GM18861 (cell line): ENCODE data around the gene TPM2.
A peak's percentile ranks its signal among the peaks of the same experiment; 100 is the strongest.

Experiments used
- ATAC-seq: cut with Tn5 transposase; IDR thresholded peaks from one replicate; pipeline ENCODE4 v1.9.1; 2021; ENCODE audit not compliant: unreplicated experiment

Gene TPM2

GRCh38 chr9:35689542-35690293 is at the start of gene TPM2:
TPM2 (minus strand) TSS chr9:35689925; CDS start chr9:35689817, 108 bp downstream.
- no peak for ATAC-seq

GRCh38 chr9:35738924-35739323 is 49.2 kb upstream of the TPM2 start:
- no peak for ATAC-seq

- no peak for ATAC-seq
These were observed 48.5 kb upstream of the TPM2 start for GRCh38 chr9:35738186-35738585.

GRCh38 chr9:35737143-35737542 is 47.4 kb upstream of the TPM2 start:
- no peak for ATAC-seq

GRCh38 chr9:35736201-35736633 is 46.5 kb upstream of the TPM2 start:
- ATAC-seq: no peak

GRCh38 chr9:35734096-35734495 is 44.4 kb upstream of the TPM2 start:
- no peak for ATAC-seq

- peak; percentile 2 for ATAC-seq
These were observed 43.2 kb upstream of the TPM2 start for GRCh38 chr9:35732800-35733541.

- peak; percentile 71 for ATAC-seq
These were observed 42.6 kb upstream of the TPM2 start, which contains the start of the genes CREB3 and TLN1 for GRCh38 chr9:35732185-35732799. CREB3 (plus strand) TSS chr9:35732666; CDS start chr9:35732773, 107 bp downstream. TLN1 (minus strand) TSS chr9:35732195; CDS start chr9:35725694, 6,501 bp downstream.

- ATAC-seq: no peak
These were observed 41.9 kb upstream of the TPM2 start for GRCh38 chr9:35731415-35732184.

- no peak for ATAC-seq
These were observed 40.7 kb upstream of the TPM2 start for GRCh38 chr9:35730486-35730854.

GRCh38 chr9:35729700-35730485 is 40.2 kb upstream of the TPM2 start:
- no peak for ATAC-seq

GRCh38 chr9:35729101-35729500 is 39.4 kb upstream of the TPM2 start:
- ATAC-seq: no peak

- ATAC-seq: no peak
These were observed 38.6 kb upstream of the TPM2 start for GRCh38 chr9:35728041-35728971.

GRCh38 chr9:35727676-35728040 is 37.9 kb upstream of the TPM2 start:
- ATAC-seq: no peak

- ATAC-seq: peak; percentile 43
These were observed 37.2 kb upstream of the TPM2 start for GRCh38 chr9:35726931-35727330.

GRCh38 chr9:35725362-35725761 is 35.6 kb upstream of the TPM2 start:
- ATAC-seq: no peak

GRCh38 chr9:35723908-35724307 is 34.2 kb upstream of the TPM2 start:
- no peak for ATAC-seq

GRCh38 chr9:35723426-35723825 is 33.7 kb upstream of the TPM2 start:
- no peak for ATAC-seq

- ATAC-seq: no peak
These were observed 29.8 kb upstream of the TPM2 start for GRCh38 chr9:35719546-35719945.
